Measurements from ENCODE around the gene FUT1.
A peak's percentile ranks its signal among the peaks of the same experiment; 100 is the strongest.
"Not testable (repeated sequence)": the region's sequence is repeated elsewhere in the genome, so short reads cannot be mapped to it uniquely, and the experiment has no call there.

Gene FUT1

DNA sequence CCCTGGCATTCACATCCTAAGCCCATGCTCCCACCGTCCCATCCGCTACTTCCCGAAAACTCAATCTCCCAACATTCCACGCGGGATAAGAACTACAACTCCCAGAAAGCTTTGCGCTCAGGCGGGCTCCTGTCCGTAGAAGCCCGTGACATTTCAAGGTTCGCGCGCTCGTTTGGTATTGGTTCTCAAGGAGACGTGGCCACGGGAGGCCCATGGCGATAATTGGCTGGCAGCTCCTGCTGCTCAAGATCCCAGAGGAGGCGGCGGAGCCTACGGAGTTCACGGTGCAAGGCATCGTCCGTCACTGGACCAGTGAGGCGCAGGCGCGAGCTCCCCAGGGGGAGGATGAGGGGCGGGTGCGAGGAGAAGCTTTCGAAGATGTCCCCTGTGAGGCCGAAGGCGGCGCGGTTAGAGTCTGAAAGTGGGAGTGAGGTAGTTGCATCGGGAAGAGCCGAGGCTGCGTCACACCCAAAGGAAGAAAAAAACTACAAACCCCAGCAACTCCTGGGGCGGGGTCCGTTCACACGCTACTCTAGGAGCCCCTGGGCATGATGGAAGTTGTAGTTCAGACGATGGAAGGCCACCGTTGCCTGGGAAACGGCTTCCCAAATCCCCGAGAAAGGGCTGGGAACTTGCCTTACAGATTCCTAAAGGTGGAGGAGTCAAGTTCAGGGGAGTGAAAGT, 31.7 kb downstream of the FUT1 start:
- peak; percentile 99 for DNase-seq (ENCODE audit: low read depth)
- TF ChIP-seq, protein P1, sequence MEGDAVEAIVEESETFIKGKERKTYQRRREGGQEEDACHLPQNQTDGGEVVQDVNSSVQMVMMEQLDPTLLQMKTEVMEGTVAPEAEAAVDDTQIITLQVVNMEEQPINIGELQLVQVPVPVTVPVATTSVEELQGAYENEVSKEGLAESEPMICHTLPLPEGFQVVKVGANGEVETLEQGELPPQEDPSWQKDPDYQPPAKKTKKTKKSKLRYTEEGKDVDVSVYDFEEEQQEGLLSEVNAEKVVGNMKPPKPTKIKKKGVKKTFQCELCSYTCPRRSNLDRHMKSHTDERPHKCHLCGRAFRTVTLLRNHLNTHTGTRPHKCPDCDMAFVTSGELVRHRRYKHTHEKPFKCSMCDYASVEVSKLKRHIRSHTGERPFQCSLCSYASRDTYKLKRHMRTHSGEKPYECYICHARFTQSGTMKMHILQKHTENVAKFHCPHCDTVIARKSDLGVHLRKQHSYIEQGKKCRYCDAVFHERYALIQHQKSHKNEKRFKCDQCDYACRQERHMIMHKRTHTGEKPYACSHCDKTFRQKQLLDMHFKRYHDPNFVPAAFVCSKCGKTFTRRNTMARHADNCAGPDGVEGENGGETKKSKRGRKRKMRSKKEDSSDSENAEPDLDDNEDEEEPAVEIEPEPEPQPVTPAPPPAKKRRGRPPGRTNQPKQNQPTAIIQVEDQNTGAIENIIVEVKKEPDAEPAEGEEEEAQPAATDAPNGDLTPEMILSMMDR (conservative IDR thresholded peaks at IDR 0.05; ENCODE audit: control insufficient read depth, insufficient read depth, low read depth, low read length) = no peak
- H3K4me3 ChIP-seq (ENCODE audit: control insufficient read depth, low read depth, low read length) = peak overlapping the region; percentile 73

DNA sequence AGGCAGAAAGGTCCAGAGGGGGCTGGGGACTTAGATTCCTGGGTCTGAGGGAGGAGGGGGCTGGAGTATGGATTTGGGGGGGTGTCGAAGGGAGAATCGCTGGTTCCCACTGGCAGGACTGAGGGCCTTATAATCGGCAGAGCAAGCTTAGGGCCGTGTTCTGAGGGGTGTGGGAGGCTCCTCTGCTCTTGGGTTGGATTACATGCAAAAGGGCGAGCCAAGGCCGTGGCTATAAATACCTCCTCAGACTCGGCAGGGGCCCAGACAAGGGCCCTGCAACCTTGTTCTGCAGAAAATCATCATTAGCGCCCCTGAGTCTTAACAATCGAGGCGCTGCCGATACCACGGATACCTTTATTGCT, 32.2 kb downstream of the FUT1 start:
- peak overlapping the region; percentile 73 for H3K4me3 ChIP-seq (ENCODE audit: control insufficient read depth, low read depth, low read length)
- TF ChIP-seq, protein P1 (conservative IDR thresholded peaks at IDR 0.05; ENCODE audit: control insufficient read depth, insufficient read depth, low read depth, low read length) = no peak
- DNase-seq (ENCODE audit: low read depth) = no peak

DNA sequence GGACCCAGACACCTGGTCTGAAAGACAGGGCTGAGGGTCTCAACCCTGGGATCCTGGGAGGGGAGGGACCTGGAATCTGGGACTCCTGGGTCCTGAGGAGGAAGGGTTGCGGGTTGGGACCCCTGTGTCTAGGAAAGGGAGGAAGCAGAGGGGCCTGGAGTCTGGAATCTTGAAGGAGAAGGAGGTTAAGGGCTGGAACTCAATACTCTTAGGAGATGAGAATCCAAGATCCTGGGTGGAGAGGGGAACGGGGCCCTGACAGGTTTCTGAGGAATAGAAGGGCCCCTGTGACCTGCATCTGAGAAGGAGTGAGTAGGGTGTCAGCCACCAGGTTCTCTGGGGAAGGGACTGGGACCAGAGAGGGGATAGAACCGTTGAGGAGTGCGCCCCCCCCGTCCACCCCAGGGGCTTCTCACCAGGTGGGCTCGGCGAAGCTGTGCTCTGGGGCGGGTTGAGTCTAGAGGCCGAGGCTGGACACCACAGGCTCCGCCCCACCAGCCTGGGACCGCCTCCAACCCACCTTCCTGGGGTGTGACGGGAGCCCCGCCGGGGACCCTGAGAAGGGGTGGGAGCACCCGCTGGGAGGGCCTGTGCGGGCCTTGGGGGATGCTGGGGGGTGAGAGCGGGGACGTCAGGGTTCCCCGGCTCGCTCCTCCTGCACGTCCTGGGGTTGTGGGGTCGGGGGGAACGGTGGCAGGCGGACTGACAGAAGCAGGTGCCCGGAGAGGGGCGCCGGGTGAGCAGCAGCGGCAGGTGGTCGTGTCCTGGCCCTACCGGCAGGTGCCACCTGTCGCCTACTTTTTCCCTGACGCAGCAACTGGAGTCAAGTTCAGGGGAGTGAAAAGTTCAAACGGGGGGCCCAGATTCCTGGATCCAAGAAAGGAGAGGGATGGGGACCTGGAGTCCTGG, 32.9 kb downstream of the FUT1 start, which contains the start of gene MAMSTR:
Gene MAMSTR (minus strand): TSS at position 463 of the 909 bp plus-strand sequence. CDS start 694 bp downstream, outside the sequence.
- peak within 1 kb of the TSS; percentile 73 for H3K4me3 ChIP-seq (ENCODE audit: control insufficient read depth, low read depth, low read length)
- no peak for DNase-seq (ENCODE audit: low read depth)
- TF ChIP-seq, protein P1 (conservative IDR thresholded peaks at IDR 0.05; ENCODE audit: control insufficient read depth, insufficient read depth, low read depth, low read length) = no peak

DNA sequence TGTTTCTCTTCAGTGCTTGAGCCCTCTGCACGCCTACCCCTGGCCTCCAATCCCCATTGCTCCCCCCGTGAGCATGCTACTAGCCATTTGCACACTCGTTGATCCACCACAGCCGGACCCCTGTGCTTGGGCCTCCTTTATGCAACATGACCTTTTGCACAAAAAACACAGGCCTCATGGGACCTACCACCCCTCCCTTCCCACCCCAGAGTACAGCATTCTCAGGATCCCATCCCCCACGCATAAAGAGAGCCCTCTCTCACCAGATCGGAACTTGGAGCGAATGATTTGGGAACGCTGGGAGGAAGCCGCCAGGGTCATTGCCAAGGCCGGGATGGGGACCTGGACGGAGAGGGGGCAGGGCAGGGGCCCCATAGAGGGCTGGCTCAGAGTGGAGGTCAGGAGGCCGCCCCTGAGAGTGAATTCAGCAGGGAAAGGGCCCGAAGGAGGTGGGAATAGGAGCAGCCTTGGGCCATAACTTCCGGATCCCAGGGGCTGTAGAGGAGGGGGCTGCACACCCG, 33.7 kb downstream of the FUT1 start:
- H3K4me3 ChIP-seq (ENCODE audit: control insufficient read depth, low read depth, low read length) = no peak overlapping the region
- no peak for DNase-seq (ENCODE audit: low read depth)

DNA sequence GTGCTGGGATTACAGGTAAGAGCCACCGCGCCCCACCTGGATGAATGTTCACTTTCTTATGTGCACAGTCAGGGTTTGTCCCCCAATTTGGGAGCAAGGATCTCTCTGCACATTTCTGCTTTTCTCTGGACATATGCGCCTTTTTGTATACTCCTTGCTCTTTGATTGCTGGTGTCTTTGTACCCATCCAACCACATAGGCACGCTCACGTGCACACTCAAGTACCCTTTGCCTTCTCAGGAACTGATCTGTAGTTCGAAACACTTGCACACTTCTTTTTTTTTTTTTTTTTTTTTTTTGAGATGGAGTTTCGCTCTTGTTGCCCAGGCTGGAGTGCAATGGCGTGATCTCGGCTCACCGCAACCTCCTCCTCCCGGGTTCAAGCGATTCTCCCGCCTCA, 34.3 kb downstream of the FUT1 start:
- DNase-seq (ENCODE audit: low read depth); H3K4me3 ChIP-seq (ENCODE audit: control insufficient read depth, low read depth, low read length): not testable (repeated sequence)

More for the DNA sequence above, 33.7 kb downstream of the FUT1 start:
- TF ChIP-seq, protein P1 (conservative IDR thresholded peaks at IDR 0.05; ENCODE audit: control insufficient read depth, insufficient read depth, low read depth, low read length) = no peak

DNA sequence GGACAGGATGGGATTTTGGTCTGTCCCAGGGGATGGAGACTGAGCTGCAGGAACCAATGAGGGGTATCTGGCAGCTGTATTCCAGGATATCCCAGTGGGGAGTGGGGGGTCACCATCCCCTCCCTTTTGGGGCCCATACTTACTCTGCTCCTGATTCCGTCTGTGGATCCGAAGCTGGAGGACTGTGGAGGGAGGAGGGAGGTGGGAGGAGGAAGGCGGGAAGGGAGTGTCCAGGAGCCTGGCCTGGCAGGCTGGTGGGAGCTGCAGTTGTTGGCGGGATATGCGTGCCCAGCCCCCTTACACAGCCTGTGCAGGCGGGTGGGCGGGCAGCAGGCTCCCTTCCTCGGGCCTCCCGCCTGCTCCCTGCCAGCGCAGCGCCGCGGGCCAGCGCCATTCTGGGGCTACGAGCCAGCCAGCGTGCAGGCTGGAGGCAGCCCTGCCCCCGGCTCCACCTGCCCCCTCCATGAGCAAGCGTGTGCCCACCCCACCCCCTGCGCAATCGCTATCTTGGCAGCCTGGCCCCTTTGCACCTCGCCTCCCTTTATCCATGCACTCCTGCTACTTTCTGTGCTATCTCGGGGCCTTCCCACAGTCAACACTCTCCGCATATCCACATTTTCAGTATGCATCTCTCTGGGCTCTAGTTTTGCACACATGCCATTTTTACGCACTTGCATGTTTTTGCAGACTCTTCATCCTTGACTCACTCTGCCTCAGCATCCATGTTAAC, 35.7 kb downstream of the FUT1 start:
- peak; percentile 54 for DNase-seq (ENCODE audit: low read depth)
- H3K4me3 ChIP-seq (ENCODE audit: control insufficient read depth, low read depth, low read length) = peak overlapping the region; percentile 37
- TF ChIP-seq, protein P1 (conservative IDR thresholded peaks at IDR 0.05; ENCODE audit: control insufficient read depth, insufficient read depth, low read depth, low read length) = no peak
